Esophagus squamous epithelium (tissue), 5 donors: ENCODE measurements around the gene CABS1. TPM values are rescaled to one million over a fixed set of nuclear protein-coding genes. Genes with fewer than 3 reads are reported as not detected.

Source experiments
- DNase-seq: peaks from one replicate; lab custom pipeline; 2025; lab: John Stamatoyannopoulos, UW
- H3K27ac ChIP-seq, 4 donors: fragments of 200-600 bp; sonication (generic); one replicate each; pipeline ENCODE4 v1.5.1; 2016 to 2019; ENCODE audit warnings: mild to moderate bottlenecking in 1 of 4
- H3K27me3 ChIP-seq, 4 donors: fragments of 200-600 bp; sonication (generic); 1 replicate in 3 of 4; 2 replicates in 1 of 4; pipeline versions ENCODE4 v1.5.1 to v1.6.0; 2017 to 2021; ENCODE audit warnings: antibody characterized with exemption in 1 of 4
- H3K36me3 ChIP-seq, 3 donors: fragments of 200-600 bp; sonication (generic); one replicate each; pipeline ENCODE4 v1.5.1; 2016 to 2019
- H3K4me1 ChIP-seq, 3 donors: fragments of 200-600 bp; sonication (generic); one replicate each; pipeline ENCODE4 v1.5.1; 2017 to 2019
- H3K4me3 ChIP-seq, 4 donors: fragments of 200-600 bp; sonication (generic); 1 replicate in 3 of 4; 2 replicates in 1 of 4; pipeline ENCODE4 v1.5.1; 2016 to 2019; ENCODE audit warnings: mild to moderate bottlenecking in 2 of 4, moderate library complexity in 1 of 4
- H3K9me3 ChIP-seq, 3 donors: fragments of 200-600 bp; sonication (generic); one replicate each; pipeline ENCODE4 v1.5.1; 2016 to 2019
- POLR2A ChIP-seq, 4 donors: fragments of 450-650 bp; IDR thresholded peaks; one replicate each; pipeline ENCODE4 v1.6.1; 2017; ENCODE audit warnings: antibody characterized with exemption in 4 of 4, mild to moderate bottlenecking in 4 of 4, moderate library complexity in 3 of 4
- WGBS, 2 donors: methylation state at CpG; one replicate each; pipeline ENCODE4 v1.1.5; 2018; 5-methylcytosine and 5-hydroxymethylcytosine counted together
- intact Hi-C: fragments of 100-400 bp; cut with DNase I; formaldehyde crosslinking; loops from one replicate; pipeline ENCODE4 v1.15.0; 2022
- total RNA-seq, 4 donors: library from RNA; depleted of rRNA; stranded (reverse); fragments of >200 nt; gene quantifications; one replicate each; pipeline ENCODE4 v1.1.0, GENCODE V29; 2016
- TF ChIP-seq, protein P1 (sequence below), 6 experiments: fragments of 450-650 bp in 4 of 6; fragments of 200-600 bp in 2 of 6; sonication (generic) in 2 of 6; IDR thresholded peaks; one replicate each; pipeline ENCODE4 v1.5.1; 2016 to 2019; ENCODE audit warnings: antibody characterized with exemption in 6 of 6, mild to moderate bottlenecking in 4 of 6, moderate library complexity in 4 of 6
- donor health status: DM: yes; HTN: yes; CAD: no.

Gene CABS1
- total RNA-seq, 4 donors from 2014 or later, result not detected

DNA sequence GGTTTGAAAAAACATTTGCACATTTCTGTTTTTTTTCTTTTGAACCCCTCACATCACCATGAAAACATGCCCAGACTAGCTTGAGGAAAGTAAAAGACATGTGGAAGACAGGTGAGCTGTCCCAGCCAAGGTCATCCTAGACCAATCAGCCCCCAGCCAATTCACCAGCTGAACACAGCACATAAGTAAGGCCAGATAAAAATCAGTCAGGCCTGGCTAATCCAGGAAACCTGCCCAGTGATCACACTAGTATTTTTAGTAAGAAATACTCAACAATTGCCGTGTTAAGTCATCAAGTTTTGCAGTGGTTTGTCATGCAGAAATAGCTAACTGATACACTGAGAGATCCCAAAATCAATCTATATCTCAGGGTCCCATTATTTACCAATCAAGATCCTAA, 21.4 kb downstream of the CABS1 start:
- 10% methylated on average over 1 of the region's 1 CpG for WGBS, 2 donors
- no peaks in the 10 kb centered on the region for H3K9me3 ChIP-seq
- no peaks in the 10 kb centered on the region for H3K4me1 ChIP-seq
- H3K27ac ChIP-seq, result no peak overlapping the region
- intact Hi-C loops, result no loop called here
- no peak for DNase-seq
- H3K27me3 ChIP-seq, result no peaks in the 10 kb centered on the region
- no peak for TF ChIP-seq POLR2A (IDR thresholded peaks at IDR 0.05)
- TF ChIP-seq, protein P1, sequence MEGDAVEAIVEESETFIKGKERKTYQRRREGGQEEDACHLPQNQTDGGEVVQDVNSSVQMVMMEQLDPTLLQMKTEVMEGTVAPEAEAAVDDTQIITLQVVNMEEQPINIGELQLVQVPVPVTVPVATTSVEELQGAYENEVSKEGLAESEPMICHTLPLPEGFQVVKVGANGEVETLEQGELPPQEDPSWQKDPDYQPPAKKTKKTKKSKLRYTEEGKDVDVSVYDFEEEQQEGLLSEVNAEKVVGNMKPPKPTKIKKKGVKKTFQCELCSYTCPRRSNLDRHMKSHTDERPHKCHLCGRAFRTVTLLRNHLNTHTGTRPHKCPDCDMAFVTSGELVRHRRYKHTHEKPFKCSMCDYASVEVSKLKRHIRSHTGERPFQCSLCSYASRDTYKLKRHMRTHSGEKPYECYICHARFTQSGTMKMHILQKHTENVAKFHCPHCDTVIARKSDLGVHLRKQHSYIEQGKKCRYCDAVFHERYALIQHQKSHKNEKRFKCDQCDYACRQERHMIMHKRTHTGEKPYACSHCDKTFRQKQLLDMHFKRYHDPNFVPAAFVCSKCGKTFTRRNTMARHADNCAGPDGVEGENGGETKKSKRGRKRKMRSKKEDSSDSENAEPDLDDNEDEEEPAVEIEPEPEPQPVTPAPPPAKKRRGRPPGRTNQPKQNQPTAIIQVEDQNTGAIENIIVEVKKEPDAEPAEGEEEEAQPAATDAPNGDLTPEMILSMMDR (IDR thresholded peaks at IDR 0.05), result no peak
- no peak overlapping the region for H3K4me3 ChIP-seq
- H3K36me3 ChIP-seq, result no peaks in the 10 kb centered on the region

DNA sequence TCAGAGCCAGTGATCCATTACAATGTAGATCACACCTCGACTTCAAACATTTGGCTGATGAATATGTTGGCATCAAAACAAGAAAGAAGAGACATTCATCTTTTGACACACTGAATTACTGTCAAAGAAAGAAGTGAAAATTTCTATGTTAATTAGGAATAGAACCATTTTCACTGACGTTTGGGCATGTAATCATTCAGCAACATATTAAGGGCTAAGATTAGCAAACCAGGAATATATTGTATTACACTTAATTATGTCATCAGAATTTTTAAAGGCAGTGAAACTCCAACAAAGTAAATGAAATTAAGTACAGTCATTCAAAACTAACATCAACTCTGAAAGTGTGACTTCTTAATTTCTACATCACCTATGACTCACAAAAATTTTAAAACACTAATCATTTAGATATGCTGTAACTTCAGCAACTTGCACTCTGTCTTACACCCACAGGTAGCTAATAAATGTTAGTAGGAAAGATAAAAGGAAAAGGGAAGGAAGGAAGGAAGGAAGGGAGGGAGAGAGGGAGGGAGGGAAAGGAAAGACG, 24.4 kb downstream of the CABS1 start:
- H3K9me3 ChIP-seq, result no peaks in the 10 kb centered on the region
- WGBS, 2 donors, result 24 to 26% methylated on average over 3 of the region's 3 CpGs
- TF ChIP-seq, protein P1 (IDR thresholded peaks at IDR 0.05), result no peak
- no peak overlapping the region for H3K27ac ChIP-seq
- no peak for DNase-seq
- H3K36me3 ChIP-seq, result no peaks in the 10 kb centered on the region
- no peaks in the 10 kb centered on the region for H3K27me3 ChIP-seq
- no peaks in the 10 kb centered on the region for H3K4me1 ChIP-seq
- no peak overlapping the region for H3K4me3 ChIP-seq
- intact Hi-C loops, result no loop called here

DNA sequence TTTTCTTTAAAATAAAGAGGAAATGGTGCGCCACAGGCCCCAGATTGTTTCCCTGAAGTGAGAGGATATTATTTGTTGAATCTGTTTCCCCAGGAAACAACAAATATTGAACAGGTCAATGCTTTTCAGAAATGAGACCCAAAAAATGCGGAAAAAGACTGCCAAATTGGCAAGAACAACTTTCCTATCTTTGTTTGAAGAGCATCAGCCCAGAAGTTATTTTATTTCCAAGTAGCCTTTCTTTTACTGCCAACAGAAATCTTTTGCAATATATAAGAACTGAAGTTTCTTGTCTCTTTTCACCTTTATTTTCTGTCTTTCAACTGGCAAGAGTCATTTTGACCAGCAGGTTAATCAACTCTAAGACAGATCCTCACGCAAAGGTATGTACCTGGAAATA, 25.7 kb downstream of the CABS1 start, which contains the start of gene SMR3A:
SMR3A (plus strand) TSS at position 301 of the 400 bp plus-strand sequence. CDS start 1,356 bp downstream, outside the sequence.
- DNase-seq, result no peak
- H3K4me1 ChIP-seq, result no peaks in the 10 kb centered on the region
- no peaks in the 10 kb centered on the region for H3K9me3 ChIP-seq
- H3K4me3 ChIP-seq, result no peak within 1 kb of the TSS
- intact Hi-C loops, result no loop called here
- no peaks in the 10 kb centered on the region for H3K27me3 ChIP-seq
- H3K36me3 ChIP-seq, result no peaks in the 10 kb centered on the region
- no peak within 1 kb of the TSS for H3K27ac ChIP-seq
- TF ChIP-seq POLR2A (IDR thresholded peaks at IDR 0.05), result no peak
- TF ChIP-seq, protein P1 (IDR thresholded peaks at IDR 0.05), result no peak
- WGBS, 2 donors, result 77 to 78% methylated on average over 3 of the region's 3 CpGs

DNA sequence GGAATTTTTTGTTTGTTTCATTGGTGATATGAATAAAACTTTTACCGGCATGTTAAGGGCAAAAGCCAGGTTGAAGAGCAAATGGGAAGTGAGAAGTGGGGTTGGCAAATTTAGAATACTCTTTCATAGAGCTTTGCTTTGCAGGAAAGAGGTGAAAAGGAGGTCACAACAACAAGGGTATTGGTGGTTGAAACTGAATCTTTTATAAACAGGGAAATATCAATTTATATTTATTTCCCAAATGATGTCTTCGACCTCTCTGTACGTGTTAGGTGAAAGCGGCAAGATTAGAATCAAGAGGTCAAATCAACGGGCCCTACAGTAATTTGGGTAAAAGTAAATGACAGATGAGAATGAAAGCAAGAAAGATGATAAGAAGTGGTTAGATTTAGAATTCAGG, 29.2 kb downstream of the CABS1 start:
- WGBS, 2 donors, result 81 to 87% methylated on average over 5 of the region's 5 CpGs
- Histone ChIP-seq H3K4me3 (no peak overlapping the region), H3K36me3 (no peaks in the 10 kb centered on the region), H3K9me3 (no peaks in the 10 kb centered on the region), H3K4me1 (no peaks in the 10 kb centered on the region), H3K27ac (no peak overlapping the region), H3K27me3 (no peaks in the 10 kb centered on the region)
- TF ChIP-seq, protein P1 (IDR thresholded peaks at IDR 0.05), result no peak
- no peak for TF ChIP-seq POLR2A (IDR thresholded peaks at IDR 0.05)
- intact Hi-C loops, result no loop called here
- no peak for DNase-seq

DNA sequence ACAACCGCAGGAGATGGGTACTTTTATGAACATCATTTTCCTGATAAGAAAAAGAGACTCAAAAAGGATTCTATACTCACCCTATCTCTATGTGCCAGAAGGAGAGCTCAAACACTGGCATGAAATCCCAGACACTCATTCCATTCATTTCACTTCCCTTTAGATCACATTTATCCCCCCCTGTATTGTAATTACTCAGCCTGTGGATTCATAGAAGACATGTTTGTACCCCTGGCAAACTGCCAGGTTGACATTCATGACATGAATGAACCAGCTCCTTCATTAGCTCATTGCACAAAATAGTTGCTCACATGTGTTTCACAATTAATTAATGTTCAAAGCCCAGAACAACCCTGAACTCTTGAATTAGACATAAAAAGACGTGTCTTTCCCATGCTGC, 30.7 kb downstream of the CABS1 start:
- Histone ChIP-seq H3K27ac (no peak overlapping the region), H3K36me3 (no peaks in the 10 kb centered on the region), H3K4me3 (no peak overlapping the region), H3K9me3 (no peaks in the 10 kb centered on the region), H3K27me3 (no peaks in the 10 kb centered on the region), H3K4me1 (no peaks in the 10 kb centered on the region)
- no peak for TF ChIP-seq POLR2A (IDR thresholded peaks at IDR 0.05)
- TF ChIP-seq, protein P1 (IDR thresholded peaks at IDR 0.05), result no peak
- DNase-seq, result no peak
- WGBS, 2 donors, result 19 to 21% methylated on average over 2 of the region's 2 CpGs
- intact Hi-C loops, result no loop called here
